IPS DF 4.7 (cell line): Measurements from ENCODE around the gene C2CD2.

Experiments used
- DNase-seq: peaks from one replicate; pipeline ENCODE4 v3.0.0-alpha.2; 2013; ENCODE audit warnings: low spot score; ENCODE audit errors: extremely low read depth

C2CD2 gene

DNA sequence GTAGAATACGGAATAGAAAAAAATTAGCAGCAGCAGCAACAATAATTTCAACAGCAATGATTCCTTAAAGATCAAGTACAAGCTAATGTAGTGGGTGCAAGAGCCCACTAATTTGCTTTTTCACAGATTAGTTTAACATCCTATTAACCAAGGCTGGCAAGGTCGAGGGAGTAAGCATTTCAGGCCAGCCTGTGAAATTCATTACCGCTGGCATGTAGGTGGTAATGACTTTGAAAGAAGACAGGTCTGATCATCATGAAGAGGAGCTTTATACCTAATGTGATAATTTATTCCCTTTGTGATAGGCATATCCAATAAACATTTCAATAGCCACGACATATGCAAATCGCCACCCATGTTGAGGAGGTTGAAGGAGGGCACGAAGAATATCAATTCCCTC is 63.5 kb downstream of the C2CD2 start:
- no peak for DNase-seq

DNA sequence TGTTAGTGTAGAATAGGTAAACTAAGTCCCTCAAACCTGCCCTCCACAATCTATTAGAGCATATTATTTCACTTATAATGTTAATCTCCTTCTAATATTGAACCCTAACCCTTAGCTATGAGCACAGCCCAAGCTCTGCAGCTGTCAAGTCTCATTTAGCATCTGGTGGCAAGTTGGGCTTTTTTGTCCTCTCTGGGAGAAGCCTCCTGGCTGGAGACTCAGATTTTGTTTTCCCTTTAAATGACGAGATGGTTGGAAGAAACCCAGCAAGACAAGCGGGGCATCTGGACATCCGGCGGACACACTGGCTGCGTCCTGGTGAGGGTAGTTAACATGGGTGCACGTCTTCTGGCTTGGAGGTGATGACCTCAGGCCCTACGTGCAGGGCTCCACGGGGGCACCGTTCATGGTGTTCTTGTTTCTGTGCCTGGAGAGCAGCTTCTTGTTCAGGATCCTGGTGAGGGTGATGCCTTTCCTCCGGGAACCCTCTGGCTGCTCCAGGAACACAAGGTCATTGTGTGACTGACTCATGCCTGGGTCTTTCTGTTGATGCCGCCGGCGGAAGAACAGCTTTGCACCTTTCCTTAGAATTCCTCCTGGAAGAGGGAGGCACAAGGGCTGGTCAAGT is 65.0 kb downstream of the C2CD2 start:
- DNase-seq: no peak

DNA sequence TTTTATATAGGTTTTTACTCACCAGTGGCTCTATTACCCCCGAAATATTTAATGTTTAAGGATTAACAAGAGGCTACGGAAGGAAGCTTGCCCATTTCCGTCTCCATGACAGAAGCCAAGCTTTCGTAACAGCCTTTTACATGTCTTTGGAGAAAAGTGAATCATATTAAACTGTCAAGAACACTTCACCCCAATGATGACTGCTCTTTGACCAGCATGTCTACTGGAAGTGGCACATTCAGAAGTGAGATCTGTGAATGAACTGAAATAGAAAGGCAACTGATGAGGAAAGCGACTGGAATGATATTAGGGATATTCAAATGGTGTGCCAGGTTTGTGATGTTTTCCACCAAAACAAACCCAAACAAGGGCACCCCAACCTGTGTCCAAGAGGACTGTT is 66.2 kb downstream of the C2CD2 start:
- DNase-seq: no peak

DNA sequence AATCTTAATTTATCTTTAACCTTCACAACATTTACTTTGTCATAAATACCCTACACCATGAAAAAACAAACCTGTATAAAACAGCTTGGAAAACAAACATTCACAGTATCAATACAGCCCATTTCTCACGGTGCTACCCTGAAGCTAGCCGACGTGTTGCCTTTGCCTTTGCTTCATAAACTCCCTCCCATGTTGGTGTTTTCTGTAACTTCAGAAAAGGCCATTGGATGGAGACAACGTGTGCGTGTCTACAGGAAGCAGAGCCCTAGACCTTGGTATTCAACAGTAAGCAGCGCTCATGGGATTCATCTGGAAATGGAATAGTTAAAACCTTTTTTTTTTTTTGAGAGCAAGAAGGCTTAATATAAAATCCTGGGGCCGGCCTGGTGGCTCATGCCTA is 67.5 kb downstream of the C2CD2 start:
- DNase-seq: no peak

DNA sequence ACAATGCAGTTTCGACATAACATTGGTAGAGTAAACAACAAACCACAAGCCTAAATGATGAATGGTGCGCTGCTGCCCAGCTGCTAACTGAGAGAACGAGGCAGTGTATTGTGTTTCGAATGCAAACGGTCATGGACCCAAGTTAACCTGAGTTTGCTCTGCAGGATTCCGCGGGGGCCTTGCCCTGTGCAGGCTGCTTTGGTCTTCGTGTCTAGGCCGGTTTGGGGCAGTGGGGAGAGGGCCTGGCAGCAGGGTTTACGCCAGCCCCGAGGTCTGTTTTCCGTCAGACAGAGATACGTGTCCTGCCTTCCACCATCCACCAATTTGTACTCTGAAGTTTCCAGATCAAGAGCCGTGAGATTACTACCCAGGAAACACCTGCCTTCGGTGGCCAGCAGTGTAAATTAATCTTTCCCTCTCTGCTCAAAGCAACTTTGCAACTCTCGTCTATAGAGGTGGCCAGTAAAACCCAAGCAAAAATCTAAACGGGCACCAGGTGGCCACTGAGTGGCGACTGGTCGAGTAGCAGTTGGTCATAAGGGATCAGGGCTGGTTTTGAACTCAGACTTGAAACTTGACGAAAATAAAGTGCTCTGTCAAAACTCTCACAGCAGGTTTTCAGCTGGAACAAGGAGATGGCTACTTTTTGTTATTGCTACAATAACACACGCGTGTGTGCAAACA is 68.3 kb downstream of the C2CD2 start:
- no peak for DNase-seq

DNA sequence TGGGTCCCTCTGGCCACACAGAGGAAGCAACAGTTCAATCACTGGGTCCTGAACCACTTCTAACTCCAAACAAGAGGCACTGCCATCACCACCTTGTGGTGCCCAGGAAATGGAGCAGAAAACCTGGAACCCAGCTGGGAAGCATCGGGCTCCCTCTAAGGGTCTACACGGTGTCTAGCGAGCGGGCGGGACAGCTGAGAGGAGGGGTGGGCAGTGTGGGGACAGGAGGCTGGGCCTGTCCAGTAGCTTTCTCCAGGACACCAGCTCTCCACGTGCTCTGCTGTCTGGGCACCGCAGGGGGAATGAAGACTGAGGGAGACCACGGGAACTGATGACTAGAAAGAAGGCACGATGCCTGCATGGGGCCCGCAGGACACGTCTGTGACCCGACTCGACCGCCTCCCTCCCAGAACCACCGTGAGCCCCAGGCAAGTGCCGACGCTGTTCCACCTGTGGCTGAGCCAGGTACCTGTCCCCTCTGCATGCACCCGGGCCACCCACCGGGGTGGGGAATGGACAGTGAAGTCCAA is 69.3 kb downstream of the C2CD2 start:
- no peak for DNase-seq

DNA sequence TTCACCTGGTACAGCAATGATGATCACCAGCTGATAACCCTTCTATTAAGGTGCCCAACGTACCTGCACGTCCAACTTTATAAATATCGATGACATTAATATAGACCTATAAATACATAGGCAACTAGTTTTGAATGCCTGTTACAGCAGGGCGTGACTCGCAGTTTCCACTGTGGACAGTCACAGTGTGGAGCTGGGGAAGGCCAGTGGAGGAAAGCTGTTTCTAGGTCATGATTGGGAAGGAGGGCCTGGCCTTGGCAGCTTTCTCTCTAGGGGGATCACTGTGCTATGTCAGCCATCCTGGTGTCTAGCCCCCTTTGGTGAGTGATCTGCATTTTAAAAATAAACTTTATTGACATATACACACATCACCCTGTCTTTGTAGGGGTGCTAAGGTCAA is 70.2 kb downstream of the C2CD2 start:
- no peak for DNase-seq

DNA sequence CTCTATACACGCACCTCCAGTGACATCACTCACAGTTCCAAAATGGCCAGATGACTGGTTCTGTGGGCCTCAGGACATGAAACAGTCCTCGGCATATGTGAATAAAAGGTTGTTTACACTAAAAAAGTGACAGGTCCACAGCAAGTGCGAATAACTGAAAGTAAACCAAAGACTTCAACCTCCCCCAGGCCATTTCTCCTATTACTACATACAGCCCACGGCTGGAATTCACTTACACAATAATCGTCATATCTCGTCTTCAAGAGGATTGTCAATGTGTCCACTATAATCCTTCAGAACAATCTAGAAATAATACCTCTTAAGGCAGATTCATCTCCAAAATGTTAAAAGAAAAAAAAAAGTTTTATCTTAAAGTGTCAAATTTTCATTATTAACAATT is 72.8 kb downstream of the C2CD2 start:
- DNase-seq: no peak

DNA sequence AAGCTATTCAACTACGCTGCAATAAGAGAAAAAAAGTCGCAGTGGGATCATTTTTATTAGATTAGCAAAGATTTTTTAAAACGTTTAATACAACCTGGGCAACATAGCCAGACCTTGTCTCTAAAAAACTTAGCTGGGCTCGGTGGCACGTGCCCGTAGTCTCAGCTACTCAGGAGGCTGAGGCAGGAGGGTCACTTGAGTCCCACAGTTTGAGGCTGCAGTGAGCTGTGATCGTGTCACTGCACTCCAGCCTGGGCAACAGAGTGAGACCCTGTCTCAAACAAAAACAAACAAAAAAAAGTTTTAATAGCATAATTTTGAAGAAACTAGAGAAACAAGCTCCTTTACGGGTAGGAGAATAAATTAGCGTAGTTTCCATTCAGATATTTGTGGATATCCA is 73.7 kb downstream of the C2CD2 start:
- DNase-seq: no peak

DNA sequence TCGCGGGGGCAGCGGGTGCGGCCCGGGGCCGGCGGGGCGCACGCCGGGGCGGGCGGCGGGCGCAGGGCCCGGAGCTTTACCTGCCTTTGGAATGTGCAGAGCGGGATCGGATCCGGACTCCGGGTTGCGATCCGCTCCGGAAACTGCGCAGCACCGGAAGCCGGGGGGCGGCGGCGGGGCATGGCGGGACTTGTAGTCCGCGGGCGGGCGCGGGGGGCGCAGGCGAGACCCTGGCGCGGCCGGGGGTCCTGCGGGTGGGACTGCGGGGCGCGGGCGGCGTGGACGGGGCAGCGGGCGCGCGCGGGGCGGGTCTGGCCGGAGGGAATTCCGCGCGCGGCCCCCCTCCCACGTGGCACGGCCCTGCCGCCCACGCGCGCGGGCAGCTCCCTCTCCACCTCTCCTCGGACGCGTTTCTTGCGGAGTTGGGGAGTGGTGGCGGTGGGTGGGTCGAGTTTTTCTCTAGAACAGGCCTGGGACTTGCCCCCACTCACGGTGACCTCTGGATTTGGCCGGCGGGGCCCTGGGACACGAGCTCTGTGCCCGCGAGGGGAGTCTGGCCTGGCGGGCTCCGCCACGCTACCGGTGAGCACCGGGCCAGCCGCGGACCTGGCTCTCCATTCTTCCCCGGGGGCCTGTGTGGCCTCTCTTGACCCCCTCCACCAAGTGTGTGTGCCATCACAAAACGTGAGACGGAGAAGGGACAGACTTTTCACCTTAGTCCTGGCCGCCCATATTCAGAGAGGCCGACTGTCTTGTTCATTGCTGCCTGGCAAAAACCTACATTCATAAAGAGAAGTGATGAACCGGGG is 74.4 kb downstream of the C2CD2 start, which contains the start of gene PRDM15:
TSS of gene PRDM15 (minus strand) at position 155 of the 809 bp plus-strand sequence. CDS start 18,981 bp downstream, outside the sequence.
- DNase-seq: no peak

DNA sequence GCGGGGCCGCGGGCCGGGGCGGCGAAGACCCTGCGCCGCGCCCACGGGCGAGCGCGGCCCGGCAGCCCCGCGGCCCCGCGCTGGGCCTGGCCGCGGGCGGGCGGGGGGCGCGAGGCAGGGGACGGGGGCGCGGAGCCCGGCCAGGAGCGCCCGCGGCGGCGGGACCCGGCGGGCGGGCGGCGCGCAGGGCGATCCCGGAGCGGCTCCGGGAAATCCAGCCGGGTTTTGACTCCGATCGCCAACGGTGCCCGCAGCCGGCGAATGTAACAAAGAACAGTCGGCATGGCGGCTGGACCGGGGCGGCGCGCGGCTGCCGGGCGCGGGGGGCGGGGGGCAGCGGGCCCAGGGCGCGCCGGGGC is 75.0 kb downstream of the C2CD2 start:
- DNase-seq: no peak

DNA sequence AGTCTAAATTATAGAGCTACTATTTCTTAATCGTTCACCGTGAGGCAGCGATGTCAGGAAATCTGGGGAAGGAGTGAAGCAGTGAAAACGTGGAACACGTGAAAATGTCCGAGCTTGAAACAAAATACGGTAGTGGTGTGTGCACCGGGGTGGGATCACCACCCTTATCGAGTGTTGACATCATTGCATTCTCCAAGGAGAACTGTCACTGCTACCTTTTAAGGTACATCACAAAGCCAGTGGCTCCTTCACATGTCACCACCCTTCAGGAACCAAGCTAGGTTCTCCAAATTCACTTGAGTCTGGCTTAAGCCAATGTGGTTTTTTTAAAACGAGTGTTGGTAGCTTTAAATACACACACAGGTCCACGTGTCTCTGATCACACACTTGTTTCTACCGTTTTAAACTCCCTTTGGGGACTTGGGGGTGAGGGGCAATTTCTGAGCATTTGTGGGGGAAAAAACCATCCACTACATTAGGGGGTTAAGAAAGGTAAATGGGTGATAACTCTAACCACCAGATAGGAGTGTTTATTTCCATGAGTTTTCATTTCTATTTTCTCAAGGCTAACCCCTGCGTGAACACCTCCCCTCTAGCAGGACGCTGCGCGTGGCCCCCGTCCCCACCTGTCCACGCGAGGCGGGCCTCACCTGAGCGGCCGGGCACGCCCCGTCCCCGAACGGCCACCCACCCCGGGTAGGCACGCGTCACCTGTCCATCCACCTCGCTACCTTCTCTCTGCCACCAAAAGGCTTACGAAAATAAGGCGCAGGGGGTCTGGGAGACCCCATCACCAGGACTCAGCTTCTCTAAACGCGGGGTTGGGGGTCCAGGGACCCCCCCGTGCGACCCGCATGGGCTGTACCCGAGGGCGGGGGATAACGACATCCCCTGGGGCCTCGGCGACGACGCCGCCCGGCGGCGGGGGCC is 75.7 kb downstream of the C2CD2 start:
- DNase-seq: no peak

DNA sequence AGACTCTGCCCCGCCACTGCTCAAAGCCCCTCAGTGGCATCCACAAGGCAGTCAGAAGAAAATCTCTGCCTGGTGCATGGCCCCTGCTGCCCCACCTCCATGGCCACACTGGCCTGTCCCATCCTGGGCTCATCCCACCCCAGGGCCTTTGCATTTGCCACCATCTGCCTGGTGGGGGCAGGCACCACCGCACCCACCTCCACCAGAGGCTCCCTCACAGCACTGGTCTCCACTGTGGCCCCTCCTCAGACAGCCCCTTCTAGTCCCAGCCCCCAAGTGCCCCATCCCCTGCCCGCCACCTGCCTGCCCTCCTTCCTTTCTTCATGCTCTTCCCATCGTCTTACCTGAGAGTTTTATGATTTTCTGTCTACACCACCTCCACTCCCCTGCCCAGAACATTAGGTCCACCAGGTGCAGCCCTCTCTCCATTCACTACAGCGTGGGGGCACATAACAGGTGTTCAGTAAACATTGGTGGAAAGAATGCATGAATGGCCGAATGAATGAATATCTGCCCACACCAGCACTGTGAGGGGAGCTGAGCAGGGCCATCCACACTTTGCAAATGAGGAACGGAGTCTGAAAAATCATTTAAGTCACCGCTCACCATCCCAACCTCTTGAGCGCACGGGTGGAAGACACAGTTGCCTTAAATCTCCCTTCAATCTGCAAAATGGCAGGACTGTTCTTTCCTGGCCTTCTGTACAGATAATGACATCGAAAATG is 76.7 kb downstream of the C2CD2 start:
- no peak for DNase-seq

DNA sequence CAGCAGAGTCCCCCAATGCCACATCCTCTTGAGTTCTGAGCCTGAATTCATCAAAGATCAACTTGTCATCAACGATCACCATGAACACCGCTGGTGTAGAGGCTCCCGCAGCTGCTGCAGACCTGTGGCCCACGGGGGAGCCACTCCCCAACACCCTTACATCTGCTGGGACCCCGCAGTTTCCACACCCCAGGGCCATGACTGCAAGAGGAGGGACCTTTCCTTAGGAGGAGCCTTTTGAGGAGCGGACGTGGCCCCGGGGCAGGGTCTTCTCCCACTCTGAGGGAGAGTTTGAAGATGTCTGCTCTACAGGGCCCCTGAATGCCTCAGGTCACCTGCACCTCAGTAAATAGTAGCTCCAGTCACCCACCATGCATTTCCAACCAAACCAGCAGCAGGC is 77.4 kb downstream of the C2CD2 start:
- no peak for DNase-seq

DNA sequence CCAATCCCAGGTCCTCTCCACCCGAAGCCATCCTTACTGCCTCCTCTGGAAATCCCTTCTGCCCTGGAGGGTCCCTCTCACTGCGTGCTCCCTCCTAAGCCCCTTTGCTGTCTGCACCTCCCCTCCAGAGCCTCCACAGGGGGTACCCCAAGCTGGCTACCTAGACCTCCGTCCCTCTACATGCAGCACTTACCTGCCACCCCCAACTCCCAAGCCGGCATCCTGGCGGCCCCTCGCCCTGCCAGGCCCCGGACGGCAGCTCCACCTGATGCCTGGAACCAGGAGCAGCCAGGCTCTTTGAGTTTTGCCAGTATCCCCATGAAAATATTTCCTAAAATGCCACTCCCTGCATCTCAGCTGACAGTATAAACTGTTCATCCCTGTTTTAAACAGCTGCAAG is 78.7 kb downstream of the C2CD2 start:
- DNase-seq: no peak

DNA sequence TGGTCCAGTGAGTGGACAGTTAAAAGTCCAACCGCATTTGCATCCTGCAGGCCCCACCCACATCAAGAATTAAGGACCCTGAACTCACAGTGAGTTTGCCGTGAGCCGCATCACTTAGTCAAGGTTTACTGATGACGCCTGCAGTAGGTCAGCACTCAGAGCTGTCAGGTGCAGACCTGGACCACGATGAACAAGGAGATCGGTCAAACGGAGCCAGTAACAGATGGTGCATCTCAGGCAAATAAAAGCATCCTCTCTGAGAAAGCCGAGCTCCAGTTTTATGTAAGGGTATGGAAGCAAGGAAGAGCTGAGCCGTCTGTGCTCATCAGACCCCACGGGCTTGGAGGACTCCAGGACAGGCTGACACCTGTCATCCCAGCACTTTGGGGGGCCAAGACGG is 79.2 kb downstream of the C2CD2 start:
- no peak for DNase-seq

DNA sequence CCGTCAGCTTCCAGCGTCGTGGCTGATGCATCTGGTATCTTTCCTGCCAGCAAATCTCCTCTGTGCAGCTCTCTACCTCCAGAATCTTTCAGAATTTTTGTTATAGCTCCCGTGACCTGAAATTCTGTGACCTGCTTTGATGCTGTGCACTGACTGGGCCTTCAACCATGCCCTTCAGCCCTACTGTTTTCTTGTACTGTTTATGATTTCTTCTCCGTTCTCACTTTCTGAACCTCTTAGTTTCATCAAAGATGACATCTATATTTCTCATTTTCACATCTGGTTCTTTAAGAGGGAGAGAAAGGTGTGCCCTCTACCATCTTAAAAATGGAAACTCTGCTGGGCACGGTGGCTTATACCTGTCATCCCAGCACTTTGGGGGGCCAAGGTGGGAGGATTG is 80.4 kb downstream of the C2CD2 start:
- DNase-seq: no peak

DNA sequence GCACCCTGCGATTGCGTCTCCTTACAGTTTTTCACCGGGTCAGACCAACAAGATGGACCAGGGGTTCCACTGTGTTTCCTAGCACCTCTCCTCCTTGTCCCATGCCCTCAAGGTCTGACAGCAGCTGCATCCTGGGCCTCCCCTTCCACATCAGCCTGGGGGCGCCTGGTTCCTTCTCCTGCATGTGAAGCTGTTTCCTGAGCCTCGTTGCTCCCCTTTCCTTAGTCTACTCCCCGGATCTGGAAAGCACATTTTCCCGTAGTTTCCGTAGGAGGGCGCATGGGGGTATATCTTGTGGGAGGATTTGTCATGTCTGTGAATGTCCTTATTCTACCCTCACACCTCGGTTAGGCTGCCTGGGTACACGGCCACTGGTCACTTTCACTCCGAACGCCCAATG is 80.8 kb downstream of the C2CD2 start:
- no peak for DNase-seq

DNA sequence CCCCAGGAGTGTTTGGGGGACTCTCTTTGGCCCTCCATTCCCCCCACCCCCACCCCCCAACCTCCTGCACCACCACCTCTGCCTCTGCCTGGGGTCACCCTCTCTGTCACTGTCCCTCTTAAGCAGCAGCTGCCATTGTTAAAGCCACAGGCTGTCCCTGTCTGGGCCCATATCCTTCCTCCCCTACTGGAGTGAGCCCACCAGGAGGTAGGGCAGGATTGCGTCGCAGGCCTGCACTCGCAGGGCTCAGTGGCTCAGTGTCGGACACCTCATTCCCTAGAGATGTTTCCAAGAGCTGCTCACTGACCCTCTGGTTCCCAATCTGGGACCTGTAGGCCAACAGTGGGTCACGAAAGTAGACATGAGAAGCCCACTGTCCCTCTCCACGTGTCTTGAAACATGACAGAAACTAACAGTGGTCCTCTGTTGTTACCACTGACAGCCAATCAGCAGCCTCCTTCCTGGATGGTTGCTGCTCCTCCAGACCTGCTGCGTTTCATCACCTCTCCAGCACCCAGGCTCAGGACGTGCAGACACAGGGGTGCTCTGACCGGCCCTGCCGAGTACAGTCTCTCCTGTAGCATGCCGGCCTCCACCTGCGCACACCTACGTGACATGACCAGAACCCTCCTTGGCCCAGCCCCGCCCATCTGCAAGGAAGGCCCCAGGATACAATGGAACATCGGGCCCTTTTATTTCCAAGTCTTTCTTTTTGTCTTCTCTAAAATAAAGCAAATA is 82.4 kb downstream of the C2CD2 start:
- no peak for DNase-seq

DNA sequence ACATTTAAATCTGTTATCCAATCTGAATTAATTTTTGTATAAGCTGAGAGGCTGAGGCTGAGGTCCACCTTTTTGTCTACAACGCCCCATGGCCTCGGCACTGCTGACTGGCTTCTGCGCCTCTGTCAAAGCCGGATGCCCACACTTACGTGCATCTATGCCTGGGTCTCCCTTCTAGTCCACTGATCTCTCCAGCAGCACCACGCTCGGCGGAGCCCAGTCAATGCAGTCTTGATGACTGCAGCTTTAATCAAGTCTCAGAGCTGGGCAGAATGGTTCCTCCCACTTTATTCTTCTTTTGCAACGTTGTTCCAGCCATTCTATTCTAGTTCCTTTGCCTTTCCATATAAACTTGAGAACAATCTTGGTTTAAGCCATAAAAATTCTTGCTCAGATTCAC is 84.0 kb downstream of the C2CD2 start:
- DNase-seq: no peak
